ENCODE results near the gene C14orf93. TPM values are rescaled to one million over a fixed set of nuclear protein-coding genes. Genes with fewer than 3 reads are reported as not detected.

Gene C14orf93
- total and polyA plus RNA-seq, 4 donors, result 5.5 to 11.0 (median 8.7) TPM

GRCh38 chr14:22981090-22981875 is 28.7 kb downstream of the C14orf93 start:
- Histone ChIP-seq H3K27me3 (ENCODE audit: control insufficient read depth in 1 of 2, insufficient read depth in 2 of 2, low read length in 1 of 2) (no peaks in the 10 kb centered on the region), H3K4me3 (ENCODE audit: low read length in 2 of 2) (peak overlapping the region; percentile 49 to 59), H3K27ac (ENCODE audit: low read depth in 1 of 2, low read length in 2 of 2) (peak overlapping the region in 1 of 2 donors; percentile 61), H3K4me1 (ENCODE audit: control insufficient read depth in 1 of 2, insufficient read depth in 2 of 2, low read length in 2 of 2) (peaks cover 5% of the 10 kb centered on the region in 2 donors), H3K36me3 (ENCODE audit: control insufficient read depth in 1 of 2, insufficient read depth in 2 of 2, low read length in 1 of 2) (no peaks in the 10 kb centered on the region), H3K9me3 (ENCODE audit: control insufficient read depth, low read length) (no peaks in the 10 kb centered on the region)
- DNase-seq, result peak; percentile 55 to 79
- intact Hi-C loops (cut with DNase I), result loop anchor here (5.0 to 10.0 kb wide), 2 partner anchors 424 to 426 kb away; no protein-coding TSS in a partner anchor
- WGBS, 2 donors, result 1% methylated on average over 73 to 76 of the region's 76 CpGs
- ATAC-seq (ENCODE audit: low FRiP score), result peak; percentile 5

- 0 to 1% methylated on average over 18 to 41 of the region's 41 CpGs for WGBS, 2 donors
- intact Hi-C loops (cut with DNase I), result loop anchor here (5.0 to 10.0 kb wide), 2 partner anchors 423 to 426 kb away; no protein-coding TSS in a partner anchor
- Histone ChIP-seq H3K36me3 (ENCODE audit: control insufficient read depth in 1 of 2, insufficient read depth in 2 of 2, low read length in 1 of 2) (no peaks in the 10 kb centered on the region), H3K4me1 (ENCODE audit: control insufficient read depth in 1 of 2, insufficient read depth in 2 of 2, low read length in 2 of 2) (peaks cover 5% of the 10 kb centered on the region in 2 donors), H3K27me3 (ENCODE audit: control insufficient read depth in 1 of 2, insufficient read depth in 2 of 2, low read length in 1 of 2) (no peaks in the 10 kb centered on the region), H3K4me3 (ENCODE audit: low read length in 2 of 2) (peak overlapping the region; percentile 49 to 59), H3K27ac (ENCODE audit: low read depth in 1 of 2, low read length in 2 of 2) (peak overlapping the region; percentile 5 to 84), H3K9me3 (ENCODE audit: control insufficient read depth, low read length) (no peaks in the 10 kb centered on the region)
- DNase-seq (peak; percentile 51 to 84), ATAC-seq (ENCODE audit: low FRiP score) (no peak)
These were observed 29.3 kb downstream of the C14orf93 start for GRCh38 chr14:22980672-22981089.

- peaks cover 5% of the 10 kb centered on the region in 2 donors for H3K4me1 ChIP-seq (ENCODE audit: control insufficient read depth in 1 of 2, insufficient read depth in 2 of 2, low read length in 2 of 2)
- no peak for DNase-seq
- no peak for ATAC-seq (ENCODE audit: low FRiP score)
- H3K27ac ChIP-seq (ENCODE audit: low read depth in 1 of 2, low read length in 2 of 2), result peak overlapping the region; percentile 5 to 84
- peak overlapping the region in 1 of 2 donors; percentile 49 for H3K4me3 ChIP-seq (ENCODE audit: low read length in 2 of 2)
- no peaks in the 10 kb centered on the region for H3K36me3 ChIP-seq (ENCODE audit: control insufficient read depth in 1 of 2, insufficient read depth in 2 of 2, low read length in 1 of 2)
- H3K9me3 ChIP-seq (ENCODE audit: control insufficient read depth, low read length), result no peaks in the 10 kb centered on the region
- no peaks in the 10 kb centered on the region for H3K27me3 ChIP-seq (ENCODE audit: control insufficient read depth in 1 of 2, insufficient read depth in 2 of 2, low read length in 1 of 2)
- WGBS, 2 donors, result 64 to 78% methylated on average over 8 of the region's 8 CpGs
- intact Hi-C loops (cut with DNase I), result loop anchor here (5.0 to 10.0 kb wide), 2 partner anchors 423 to 425 kb away; no protein-coding TSS in a partner anchor
These were observed 30.1 kb downstream of the C14orf93 start for GRCh38 chr14:22979748-22980392.

- WGBS, 2 donors, result 54 to 62% methylated on average over 5 of the region's 5 CpGs
- intact Hi-C loops (cut with DNase I), result no loop called here
- Histone ChIP-seq H3K36me3 (ENCODE audit: control insufficient read depth in 1 of 2, insufficient read depth in 2 of 2, low read length in 1 of 2) (no peaks in the 10 kb centered on the region), H3K27me3 (ENCODE audit: control insufficient read depth in 1 of 2, insufficient read depth in 2 of 2, low read length in 1 of 2) (no peaks in the 10 kb centered on the region), H3K4me3 (ENCODE audit: low read length in 2 of 2) (no peak overlapping the region), H3K9me3 (ENCODE audit: control insufficient read depth, low read length) (no peaks in the 10 kb centered on the region), H3K4me1 (ENCODE audit: control insufficient read depth in 1 of 2, insufficient read depth in 2 of 2, low read length in 2 of 2) (peaks cover 5% of the 10 kb centered on the region in 2 donors), H3K27ac (ENCODE audit: low read depth in 1 of 2, low read length in 2 of 2) (peak overlapping the region in 1 of 2 donors; percentile 78)
- no peak for ATAC-seq (ENCODE audit: low FRiP score)
- no peak for DNase-seq
These were observed 30.8 kb downstream of the C14orf93 start for GRCh38 chr14:22978981-22979671.

- H3K27ac ChIP-seq (ENCODE audit: low read depth in 1 of 2, low read length in 2 of 2), result peak overlapping the region in 1 of 2 donors; percentile 80
- no peaks in the 10 kb centered on the region for H3K27me3 ChIP-seq (ENCODE audit: control insufficient read depth in 1 of 2, insufficient read depth in 2 of 2, low read length in 1 of 2)
- no peaks in the 10 kb centered on the region for H3K36me3 ChIP-seq (ENCODE audit: control insufficient read depth in 1 of 2, insufficient read depth in 2 of 2, low read length in 1 of 2)
- DNase-seq (no peak), ATAC-seq (ENCODE audit: low FRiP score) (no peak)
- WGBS, 2 donors, result 49 to 57% methylated on average over 3 of the region's 3 CpGs
- no peak overlapping the region for H3K4me3 ChIP-seq (ENCODE audit: low read length in 2 of 2)
- no peaks in the 10 kb centered on the region for H3K9me3 ChIP-seq (ENCODE audit: control insufficient read depth, low read length)
- intact Hi-C loops (cut with DNase I), result no loop called here
- peaks cover 5% of the 10 kb centered on the region in 2 donors for H3K4me1 ChIP-seq (ENCODE audit: control insufficient read depth in 1 of 2, insufficient read depth in 2 of 2, low read length in 2 of 2)
These were observed 31.5 kb downstream of the C14orf93 start for GRCh38 chr14:22978487-22978837.

GRCh38 chr14:22977684-22978486 is 32.1 kb downstream of the C14orf93 start:
- Histone ChIP-seq H3K4me1 (ENCODE audit: control insufficient read depth in 1 of 2, insufficient read depth in 2 of 2, low read length in 2 of 2) (peaks cover 5% of the 10 kb centered on the region in 2 donors), H3K27ac (ENCODE audit: low read depth in 1 of 2, low read length in 2 of 2) (peak overlapping the region; percentile 16 to 89), H3K36me3 (ENCODE audit: control insufficient read depth in 1 of 2, insufficient read depth in 2 of 2, low read length in 1 of 2) (no peaks in the 10 kb centered on the region), H3K4me3 (ENCODE audit: low read length in 2 of 2) (no peak overlapping the region), H3K9me3 (ENCODE audit: control insufficient read depth, low read length) (no peaks in the 10 kb centered on the region), H3K27me3 (ENCODE audit: control insufficient read depth in 1 of 2, insufficient read depth in 2 of 2, low read length in 1 of 2) (no peaks in the 10 kb centered on the region)
- ATAC-seq (ENCODE audit: low FRiP score), result peak; percentile 5
- intact Hi-C loops (cut with DNase I), result no loop called here
- 6 to 9% methylated on average over 8 of the region's 8 CpGs for WGBS, 2 donors
- peak; percentile 73 to 90 for DNase-seq

GRCh38 chr14:22977434-22977683 is 32.6 kb downstream of the C14orf93 start:
- peaks cover 0 to under 1% of the 10 kb centered on the region in 2 donors for H3K36me3 ChIP-seq (ENCODE audit: control insufficient read depth in 1 of 2, insufficient read depth in 2 of 2, low read length in 1 of 2)
- ATAC-seq (ENCODE audit: low FRiP score) (no peak), DNase-seq (no peak)
- no peaks in the 10 kb centered on the region for H3K27me3 ChIP-seq (ENCODE audit: control insufficient read depth in 1 of 2, insufficient read depth in 2 of 2, low read length in 1 of 2)
- intact Hi-C loops (cut with DNase I), result no loop called here
- no peaks in the 10 kb centered on the region for H3K9me3 ChIP-seq (ENCODE audit: control insufficient read depth, low read length)
- H3K4me1 ChIP-seq (ENCODE audit: control insufficient read depth in 1 of 2, insufficient read depth in 2 of 2, low read length in 2 of 2), result peaks cover 5% of the 10 kb centered on the region in 2 donors
- no peak overlapping the region for H3K4me3 ChIP-seq (ENCODE audit: low read length in 2 of 2)
- peak overlapping the region in 1 of 2 donors; percentile 89 for H3K27ac ChIP-seq (ENCODE audit: low read depth in 1 of 2, low read length in 2 of 2)

Data from aorta (tissue), 5 donors.